Prostate gland (tissue), 2 donors: ENCODE data around the gene FRMD4A.

Experiments
- POLR2A ChIP-seq: fragments of 450-650 bp; IDR thresholded peaks from one replicate; pipeline ENCODE4 v1.6.1; 2016; ENCODE audit warnings: antibody characterized with exemption, mild to moderate bottlenecking
- TF ChIP-seq, protein P1 (sequence below), 4 experiments: fragments of 200-600 bp in 2 of 4; fragments of 450-650 bp in 2 of 4; sonication (generic) in 2 of 4; IDR thresholded peaks; 1 replicate in 3 of 4; 2 replicates in 1 of 4; pipeline ENCODE4 v1.5.1; 2016 to 2019; ENCODE audit warnings: antibody characterized with exemption in 4 of 4, mild to moderate bottlenecking in 2 of 4, moderate library complexity in 2 of 4

DNA sequence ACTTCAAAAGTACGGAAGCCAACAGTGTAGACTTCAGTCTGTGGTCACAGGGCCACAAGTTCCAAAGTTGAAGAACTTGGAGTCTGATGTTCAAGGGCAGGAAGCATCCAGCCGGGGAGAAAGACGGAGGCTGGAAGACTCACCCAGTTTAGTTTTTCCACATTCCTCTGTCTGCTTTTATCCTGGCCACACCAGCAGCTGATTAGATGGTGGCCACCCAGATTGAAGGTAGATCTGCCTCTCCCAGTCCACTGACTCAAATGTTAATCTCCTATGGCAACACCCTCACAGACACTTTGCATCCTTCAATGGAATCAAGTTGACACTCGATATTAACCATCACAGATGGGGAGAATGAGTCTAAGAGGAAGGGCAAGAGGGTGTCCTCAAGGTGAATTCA lies 19.3 kb upstream of the FRMD4A start:
- TF ChIP-seq, protein P1, sequence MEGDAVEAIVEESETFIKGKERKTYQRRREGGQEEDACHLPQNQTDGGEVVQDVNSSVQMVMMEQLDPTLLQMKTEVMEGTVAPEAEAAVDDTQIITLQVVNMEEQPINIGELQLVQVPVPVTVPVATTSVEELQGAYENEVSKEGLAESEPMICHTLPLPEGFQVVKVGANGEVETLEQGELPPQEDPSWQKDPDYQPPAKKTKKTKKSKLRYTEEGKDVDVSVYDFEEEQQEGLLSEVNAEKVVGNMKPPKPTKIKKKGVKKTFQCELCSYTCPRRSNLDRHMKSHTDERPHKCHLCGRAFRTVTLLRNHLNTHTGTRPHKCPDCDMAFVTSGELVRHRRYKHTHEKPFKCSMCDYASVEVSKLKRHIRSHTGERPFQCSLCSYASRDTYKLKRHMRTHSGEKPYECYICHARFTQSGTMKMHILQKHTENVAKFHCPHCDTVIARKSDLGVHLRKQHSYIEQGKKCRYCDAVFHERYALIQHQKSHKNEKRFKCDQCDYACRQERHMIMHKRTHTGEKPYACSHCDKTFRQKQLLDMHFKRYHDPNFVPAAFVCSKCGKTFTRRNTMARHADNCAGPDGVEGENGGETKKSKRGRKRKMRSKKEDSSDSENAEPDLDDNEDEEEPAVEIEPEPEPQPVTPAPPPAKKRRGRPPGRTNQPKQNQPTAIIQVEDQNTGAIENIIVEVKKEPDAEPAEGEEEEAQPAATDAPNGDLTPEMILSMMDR (IDR thresholded peaks at IDR 0.05), result no peak
- TF ChIP-seq POLR2A, result no peak
